GM12892 (cell line): ENCODE results near the gene FTO. TPM values are rescaled to one million over a fixed set of nuclear protein-coding genes. Genes with fewer than 3 reads are reported as not detected.
"Not testable (repeated sequence)": the region's sequence is repeated elsewhere in the genome, so short reads cannot be mapped to it uniquely, and the experiment has no call there.

ENCODE experiments used
- DNase-seq: peaks from one replicate; pipeline ENCODE4 v3.0.0; 2011; ENCODE audit not compliant: insufficient read length
- FAIRE-seq: peaks from 2 replicates; lab custom pipeline; 2011; peaks lifted over from hg19 to GRCh38; lab: Jason Lieb, UNC
- POLR2A ChIP-seq: IDR thresholded peaks from 2 replicates; pipeline ENCODE4 v1.6.1; 2011; ENCODE audit warnings: low read depth, low read length, control low read depth
- POLR2AphosphoS5 ChIP-seq: IDR thresholded peaks from 2 replicates; pipeline ENCODE4 v1.6.1; 2011; ENCODE audit warnings: low read depth, low read length, control low read depth
- TAF1 ChIP-seq: IDR thresholded peaks from 2 replicates; pipeline ENCODE4 v1.6.1; 2011; ENCODE audit warnings: low read depth, mild to moderate bottlenecking, control low read depth, low read length, borderline replicate concordance
- polyA plus RNA-seq: library from polyadenylated mRNA; unstranded; fragments of >200 nt; gene quantifications from one replicate; pipeline ENCODE4 v1.2.1, GENCODE V29; 2012; ENCODE audit warnings: missing spikeins, inconsistent platforms; ENCODE audit not compliant: missing spikeins

The FTO gene
- polyA plus RNA-seq = 40.4 TPM

- DNase-seq = peak; percentile 78
- TF ChIP-seq POLR2A = no peak
- FAIRE-seq = peak; percentile 99
Measured at GRCh38 chr16:53703590-53704444, at the start of gene FTO, which contains the start of gene RPGRIP1L. TSS of gene FTO (plus strand) at chr16:53704156. TSS of gene RPGRIP1L (minus strand) at chr16:53703859. CDS start at chr16:53700723, 3,136 bp downstream.

DNA sequence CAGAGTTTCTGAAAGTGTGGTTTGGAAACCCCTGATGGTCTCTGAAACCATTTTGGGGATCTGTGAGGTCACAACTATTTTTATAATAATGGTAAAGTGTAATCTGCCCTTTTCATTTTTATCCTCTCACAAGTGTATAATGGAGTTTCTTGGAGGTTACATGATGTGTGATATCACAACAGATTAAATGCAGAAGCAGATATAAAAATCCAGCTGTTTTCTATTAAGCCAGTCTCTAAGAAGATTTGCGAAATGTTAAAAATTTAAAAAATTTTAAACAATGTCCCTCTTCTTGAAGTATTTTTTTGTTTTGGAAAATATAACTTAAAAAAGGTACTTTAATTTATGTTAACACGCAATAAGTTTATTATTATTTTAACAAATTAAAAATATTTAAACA, 49.0 kb upstream of the FTO start:
- FAIRE-seq (no peak), DNase-seq (no peak)
- no peak for TF ChIP-seq TAF1
- TF ChIP-seq POLR2A = no peak
- no peak for TF ChIP-seq POLR2AphosphoS5

GRCh38 chr16:53662072-53662471, 41.9 kb upstream of the FTO start:
- TF ChIP-seq POLR2A (no peak), TAF1 (no peak), POLR2AphosphoS5 (no peak)
- no peak for FAIRE-seq
- DNase-seq = no peak

DNA sequence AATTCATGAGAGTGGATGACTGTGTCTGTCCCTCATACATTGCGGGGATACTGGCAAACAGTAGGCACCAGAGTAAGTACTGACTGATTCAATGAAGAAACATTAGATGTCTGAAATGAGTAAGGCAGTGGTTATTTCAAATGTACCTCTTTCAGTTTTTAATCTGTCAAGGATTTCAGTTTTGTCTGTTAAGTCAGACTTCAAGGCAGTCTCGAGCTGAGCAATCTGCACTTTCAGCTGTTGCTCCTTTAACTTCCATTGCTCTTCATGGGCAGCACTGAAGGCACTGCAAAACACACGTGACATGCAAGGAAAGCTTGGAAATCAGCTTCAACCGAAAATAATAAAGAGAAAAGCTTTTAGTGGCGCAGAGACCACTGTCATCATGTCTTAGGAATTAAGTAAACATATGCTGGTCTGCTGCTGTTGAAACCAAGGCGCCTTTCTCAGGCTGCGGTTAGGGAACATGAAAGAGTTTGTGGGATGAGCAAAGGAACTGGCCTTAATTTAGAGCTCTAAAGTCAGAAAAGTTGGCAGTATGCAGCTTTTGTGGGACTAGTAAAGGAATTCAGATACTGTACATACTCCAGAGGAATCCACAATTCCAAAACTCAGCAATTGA, 39.1 kb upstream of the FTO start:
- FAIRE-seq (no peak), DNase-seq (no peak)
- TF ChIP-seq POLR2A (no peak), TAF1 (no peak), POLR2AphosphoS5 (no peak)

DNA sequence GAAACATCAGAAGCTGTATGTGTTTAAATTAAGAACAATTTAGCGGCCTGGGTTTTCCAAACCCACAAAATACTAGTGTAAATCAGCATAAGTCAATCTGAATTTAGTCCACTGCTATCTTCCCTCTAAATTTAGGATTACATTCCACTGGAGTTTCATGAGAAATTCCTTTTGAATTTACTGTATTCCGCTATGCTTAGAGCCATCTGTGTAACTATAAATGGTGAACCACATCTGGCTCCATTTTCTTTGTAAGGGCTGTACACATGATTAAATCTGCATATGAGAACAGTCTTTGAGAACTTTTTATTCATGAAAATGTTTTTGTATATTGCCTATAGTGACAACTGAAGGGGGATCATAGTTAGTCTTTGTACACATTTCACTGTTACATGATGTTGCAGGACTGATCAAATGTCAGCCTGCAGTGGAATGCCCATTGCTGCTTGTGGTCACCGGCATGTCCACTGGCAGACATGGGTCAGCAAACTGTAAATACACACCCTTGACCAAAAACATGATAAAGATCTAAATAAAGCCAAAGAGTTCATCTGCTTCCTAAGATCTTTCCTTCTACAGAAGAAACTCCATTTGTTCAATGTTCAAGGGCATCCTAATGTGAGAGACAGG, 37.1 kb upstream of the FTO start:
- DNase-seq (no peak), FAIRE-seq (no peak)
- TF ChIP-seq POLR2AphosphoS5 = no peak
- TF ChIP-seq POLR2A = no peak
- TF ChIP-seq TAF1 = no peak

GRCh38 chr16:53668869-53669268, 35.1 kb upstream of the FTO start:
- TF ChIP-seq POLR2AphosphoS5 (no peak), TAF1 (no peak), POLR2A (no peak)
- FAIRE-seq (no peak), DNase-seq (no peak)

DNA sequence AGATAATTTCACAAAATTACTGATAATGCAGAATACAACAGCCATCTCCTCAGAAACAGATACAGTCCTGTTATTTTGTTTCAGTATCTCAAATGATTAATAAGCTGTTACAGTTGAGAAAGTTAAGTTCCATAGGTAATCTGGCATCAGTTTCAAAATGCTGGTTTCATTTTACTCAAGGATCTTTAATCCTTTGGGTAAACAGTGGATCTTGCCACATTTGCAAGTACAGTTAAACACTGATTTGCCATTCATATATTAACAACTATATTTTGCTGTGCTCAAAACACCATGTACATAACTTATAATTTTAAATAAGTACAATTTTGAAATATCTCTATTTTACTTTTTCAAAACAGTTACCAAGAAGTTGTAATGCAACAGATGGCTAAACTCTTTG, 31.5 kb upstream of the FTO start:
- TF ChIP-seq POLR2AphosphoS5 (no peak), POLR2A (no peak), TAF1 (no peak)
- DNase-seq (no peak), FAIRE-seq (no peak)

- DNase-seq = no peak
- TF ChIP-seq POLR2A (no peak), TAF1 (no peak), POLR2AphosphoS5 (no peak)
Measured at GRCh38 chr16:53673189-53673588, 30.8 kb upstream of the FTO start.

DNA sequence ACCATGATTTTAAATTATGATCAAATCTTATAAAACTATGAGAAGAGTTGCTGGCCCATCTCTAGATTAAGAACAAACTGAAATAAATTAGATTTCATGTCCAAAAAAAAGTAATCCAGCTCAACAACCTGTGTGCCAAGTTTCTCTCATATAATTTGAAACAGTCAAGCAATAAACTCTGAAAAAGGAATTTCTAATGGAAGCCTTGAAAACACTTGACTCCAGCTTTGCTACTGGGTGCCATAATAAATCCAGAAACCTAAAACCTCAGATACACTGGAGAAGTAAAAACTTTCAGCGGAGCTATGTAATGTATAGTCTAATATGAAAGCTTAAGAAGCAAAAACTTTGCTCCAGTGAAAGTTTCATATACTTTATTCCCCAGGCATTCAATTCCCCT, 25.8 kb upstream of the FTO start:
- FAIRE-seq (no peak), DNase-seq (no peak)
- TF ChIP-seq POLR2AphosphoS5 = no peak
- TF ChIP-seq TAF1 = no peak
- TF ChIP-seq POLR2A = no peak

More at GRCh38 chr16:53673189-53673588, 30.8 kb upstream of the FTO start:
- no peak for FAIRE-seq

GRCh38 chr16:53678756-53679343, 25.1 kb upstream of the FTO start:
- DNase-seq (no peak), FAIRE-seq (no peak)
- TF ChIP-seq POLR2AphosphoS5 = no peak
- TF ChIP-seq TAF1 = no peak
- no peak for TF ChIP-seq POLR2A

- DNase-seq (no peak), FAIRE-seq (no peak)
- TF ChIP-seq POLR2AphosphoS5 (no peak), TAF1 (no peak), POLR2A (no peak)
Measured at GRCh38 chr16:53680756-53681155, 23.2 kb upstream of the FTO start.

- FAIRE-seq (no peak), DNase-seq (no peak)
- TF ChIP-seq POLR2AphosphoS5 (no peak), TAF1 (no peak), POLR2A (no peak)
Measured at GRCh38 chr16:53681354-53681753, 22.6 kb upstream of the FTO start.

GRCh38 chr16:53685334-53685733, 18.6 kb upstream of the FTO start:
- FAIRE-seq = not testable (repeated sequence)

More at GRCh38 chr16:53685334-53685733, 18.6 kb upstream of the FTO start:
- not testable (repeated sequence) for DNase-seq
